ENCODE results near the gene P4HA2. TPM values are rescaled to one million over a fixed set of nuclear protein-coding genes. Genes with fewer than 3 reads are reported as not detected.

Gene P4HA2
- total and polyA plus RNA-seq, 2 of the 13 experiments (the other 11 are each of a cell fraction or from before 2014, with no cell fraction given) = 37.7 to 126 TPM

DNA sequence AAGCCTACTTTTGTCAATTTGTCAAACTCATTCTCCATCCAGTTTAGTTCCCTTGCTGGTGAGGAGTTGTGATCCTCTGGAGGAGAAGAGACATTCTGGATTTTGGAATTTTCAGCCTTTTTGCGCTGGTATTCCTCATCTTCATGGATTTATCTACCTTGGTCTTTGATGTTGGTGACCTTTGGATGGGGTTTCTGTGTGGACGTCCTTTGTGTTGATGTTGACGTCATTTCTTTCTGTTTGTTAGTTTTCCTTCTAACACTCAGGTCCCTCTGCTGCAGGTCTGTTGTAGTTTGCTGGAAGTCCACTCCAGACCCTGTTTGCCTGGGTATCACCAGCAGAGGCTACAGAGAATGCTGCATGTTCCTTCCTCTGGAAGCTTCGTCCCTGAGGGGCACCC is 71.2 kb downstream of the P4HA2 start (continued):
- no peak for TF ChIP-seq WIZ (CRISPR knock-in tag; IDR thresholded peaks at IDR 0.05)
- TF ChIP-seq AHDC1 (CRISPR knock-in tag; IDR thresholded peaks at IDR 0.05; ENCODE audit: borderline replicate concordance) = 0 out of 2 replicates have a peak, but pooled peaks have one; percentile 14
- 0 out of 2 replicates have a peak, but pooled peaks have one; percentile 30 for TF ChIP-seq ZNF605 (CRISPR knock-in tag; IDR thresholded peaks at IDR 0.05)
- no peak for TF ChIP-seq ZNF749 (CRISPR knock-in tag; IDR thresholded peaks at IDR 0.05; ENCODE audit: borderline replicate concordance)
- no peak for TF ChIP-seq ZNF891 (CRISPR knock-in tag; IDR thresholded peaks at IDR 0.05)
- TF ChIP-seq TAF1 (CRISPR knock-in tag; IDR thresholded peaks at IDR 0.05) = no peak
- TF ChIP-seq NR3C1 (CRISPR knock-in tag; IDR thresholded peaks at IDR 0.05) = no peak
- no peak for TF ChIP-seq SOX6 (IDR thresholded peaks at IDR 0.05)
- peak; percentile 58 for TF ChIP-seq SOX6 (CRISPR knock-in tag; IDR thresholded peaks at IDR 0.05)
- no peak for TF ChIP-seq NR2F6 (IDR thresholded peaks at IDR 0.05)
- peak; percentile 22; the same call in 1 of the 2 replicates for TF ChIP-seq NR2F6 (CRISPR knock-in tag; IDR thresholded peaks at IDR 0.05)
- no peak for TF ChIP-seq ZNF552 (CRISPR knock-in tag; IDR thresholded peaks at IDR 0.05; ENCODE audit: borderline replicate concordance)
- no peak for TF ChIP-seq ONECUT2 (CRISPR knock-in tag; IDR thresholded peaks at IDR 0.05)
- no peak for TF ChIP-seq ZNF530 (CRISPR knock-in tag; IDR thresholded peaks at IDR 0.05; ENCODE audit: low read depth)
- TF ChIP-seq ADNP (CRISPR knock-in tag; IDR thresholded peaks at IDR 0.05) = no peak
- TF ChIP-seq TCF7 (IDR thresholded peaks at IDR 0.05; ENCODE audit: low read depth) = peak; percentile 65
- TF ChIP-seq, protein P1, sequence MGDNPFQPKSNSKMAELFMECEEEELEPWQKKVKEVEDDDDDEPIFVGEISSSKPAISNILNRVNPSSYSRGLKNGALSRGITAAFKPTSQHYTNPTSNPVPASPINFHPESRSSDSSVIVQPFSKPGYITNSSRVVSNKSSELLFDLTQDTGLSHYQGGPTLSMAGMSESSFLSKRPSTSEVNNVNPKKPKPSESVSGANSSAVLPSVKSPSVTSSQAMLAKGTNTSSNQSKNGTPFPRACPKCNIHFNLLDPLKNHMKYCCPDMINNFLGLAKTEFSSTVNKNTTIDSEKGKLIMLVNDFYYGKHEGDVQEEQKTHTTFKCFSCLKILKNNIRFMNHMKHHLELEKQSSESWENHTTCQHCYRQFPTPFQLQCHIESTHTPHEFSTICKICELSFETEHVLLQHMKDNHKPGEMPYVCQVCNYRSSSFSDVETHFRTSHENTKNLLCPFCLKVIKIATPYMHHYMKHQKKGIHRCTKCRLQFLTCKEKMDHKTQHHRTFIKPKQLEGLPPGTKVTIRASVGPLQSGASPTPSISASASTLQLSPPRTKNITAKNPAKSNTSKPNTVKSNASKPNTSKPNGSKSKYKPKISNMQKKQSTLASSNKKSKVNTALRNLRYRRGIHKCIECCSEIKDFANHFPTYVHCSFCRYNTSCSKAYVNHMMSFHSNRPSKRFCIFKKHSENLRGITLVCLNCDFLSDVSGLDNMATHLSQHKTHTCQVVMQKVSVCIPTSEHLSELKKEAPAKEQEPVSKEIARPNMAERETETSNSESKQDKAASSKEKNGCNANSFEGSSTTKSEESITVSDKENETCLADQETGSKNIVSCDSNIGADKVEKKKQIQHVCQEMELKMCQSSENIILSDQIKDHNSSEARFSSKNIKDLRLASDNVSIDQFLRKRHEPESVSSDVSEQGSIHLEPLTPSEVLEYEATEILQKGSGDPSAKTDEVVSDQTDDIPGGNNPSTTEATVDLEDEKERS (CRISPR knock-in tag; IDR thresholded peaks at IDR 0.05) = no peak
- no peak for TF ChIP-seq ZBTB26 (CRISPR knock-in tag; IDR thresholded peaks at IDR 0.05; ENCODE audit: borderline replicate concordance)
- TF ChIP-seq FLYWCH1 (CRISPR knock-in tag; IDR thresholded peaks at IDR 0.05) = no peak
- peak; percentile 21; the same call in 1 of the 2 replicates for TF ChIP-seq SOX5 (CRISPR knock-in tag; IDR thresholded peaks at IDR 0.05; ENCODE audit: borderline replicate concordance)
- TF ChIP-seq TFDP2 (CRISPR knock-in tag; IDR thresholded peaks at IDR 0.05) = no peak
